Lung (tissue), 12 donors: Measurements from ENCODE around the gene ARL11. TPM values are rescaled to one million over a fixed set of nuclear protein-coding genes. Genes with fewer than 3 reads are reported as not detected.
"Not testable (repeated sequence)": the region's sequence is repeated elsewhere in the genome, so short reads cannot be mapped to it uniquely, and the experiment has no call there.

Source experiments
- ATAC-seq: fragments of 200-7000 bp; cut with Tn5 transposase; one replicate; pipeline ENCODE4 v1.9.1; 2020; ENCODE audit warnings: moderate number of reproducible peaks; ENCODE audit not compliant: insufficient read depth, low FRiP score
- DNase-seq, 3 donors: peaks; one replicate each; pipeline ENCODE4 v3.0.0-alpha.2; 2013 to 2017
- H3K27ac ChIP-seq, 2 donors: one replicate each; pipeline ENCODE4 v1.5.1; 2013; ENCODE audit warnings: mild to moderate bottlenecking in 2 of 2, moderate library complexity in 2 of 2, control low read depth in 1 of 2, inconsistent platforms in 1 of 2, low read depth in 1 of 2, low read length in 1 of 2
- H3K27me3 ChIP-seq, 3 donors: one replicate each; pipeline ENCODE4 v1.5.1; 2013; ENCODE audit warnings: low read length in 2 of 3; ENCODE audit not compliant: control insufficient read depth in 3 of 3, insufficient read depth in 3 of 3
- H3K36me3 ChIP-seq, 4 donors: one replicate each; pipeline ENCODE4 v1.5.1; 2013; ENCODE audit warnings: low read length in 4 of 4, mild to moderate bottlenecking in 1 of 4, moderate library complexity in 1 of 4; ENCODE audit not compliant: control insufficient read depth in 4 of 4, insufficient read depth in 4 of 4
- H3K4me1 ChIP-seq, 5 donors: one replicate each; pipeline ENCODE4 v1.5.1; 2013; ENCODE audit warnings: low read length in 5 of 5, mild to moderate bottlenecking in 2 of 5, moderate library complexity in 1 of 5; ENCODE audit not compliant: control insufficient read depth in 5 of 5, insufficient read depth in 5 of 5
- H3K4me3 ChIP-seq: one replicate; pipeline ENCODE4 v1.5.1; 2013; ENCODE audit warnings: mild to moderate bottlenecking, control low read depth, moderate library complexity
- H3K9ac ChIP-seq, 2 donors: one replicate each; pipeline ENCODE4 v1.5.1; 2013; ENCODE audit warnings: low read length in 2 of 2, control low read depth in 1 of 2; ENCODE audit not compliant: insufficient read depth in 1 of 2
- H3K9me3 ChIP-seq, 4 donors: one replicate each; pipeline ENCODE4 v1.5.1; 2013; ENCODE audit warnings: low read length in 3 of 4, mild to moderate bottlenecking in 1 of 4, moderate library complexity in 1 of 4; ENCODE audit not compliant: control insufficient read depth in 4 of 4, insufficient read depth in 3 of 4
- CTCF ChIP-seq: IDR thresholded peaks from 2 replicates; pipeline ENCODE4 v1.5.1; 2012; ENCODE audit warnings: mild to moderate bottlenecking; ENCODE audit errors: control extremely low read depth, extremely low read depth
- WGBS, 2 donors: extraction: QIAGEN DNeasy Blood & Tissue Kit; methylation state at CpG; one replicate each; pipeline ENCODE4 v1.1.7; 2013; 5-methylcytosine and 5-hydroxymethylcytosine counted together
- polyA plus RNA-seq, 2 donors: library from polyadenylated mRNA; stranded (reverse); fragments of 200-250 nt; gene quantifications; one replicate each; pipeline ENCODE4 v1.2.1, GENCODE V29; 2013
- total RNA-seq, 2 donors: library from RNA; depleted of rRNA in 1 of 2; stranded (reverse); fragments of >200 nt in 1 of 2; gene quantifications; one replicate each; pipeline ENCODE4 v1.2.1, GENCODE V29; 2014 to 2021
- donor health status: control.
- donor health status: control.
- donor health status: Bipolar disorder and iron deficiency.
- donor health status: healthy.
- donor health status: DM: yes; HTN: yes; CAD: no.

ARL11 gene
- total and polyA plus RNA-seq, 4 donors, result 1.1 to 8.9 (median 4.4) TPM

- TF ChIP-seq CTCF, result no peak
- ATAC-seq (no peak), DNase-seq (no peak)
- Histone ChIP-seq H3K36me3 (no peaks in the 10 kb centered on the region), H3K9me3 (no peaks in the 10 kb centered on the region), H3K27me3 (no peaks in the 10 kb centered on the region), H3K27ac (no peak overlapping the region), H3K9ac (no peak overlapping the region), H3K4me1 (peaks cover 0 to 2% (median 0%) of the 10 kb centered on the region in 5 donors), H3K4me3 (no peak overlapping the region)
- 44 to 55% methylated on average over 2 of the region's 2 CpGs for WGBS, 2 donors
These were observed 32.1 kb upstream of the ARL11 start for GRCh38 chr13:49596221-49596620.

GRCh38 chr13:49597043-49597641 is 31.2 kb upstream of the ARL11 start:
- Histone ChIP-seq H3K36me3 (no peaks in the 10 kb centered on the region), H3K27ac (no peak overlapping the region), H3K9me3 (no peaks in the 10 kb centered on the region), H3K4me1 (peaks cover 0 to 2% (median 0%) of the 10 kb centered on the region in 5 donors), H3K9ac (no peak overlapping the region), H3K4me3 (no peak overlapping the region), H3K27me3 (no peaks in the 10 kb centered on the region)
- DNase-seq (no peak), ATAC-seq (no peak)
- WGBS, 2 donors, result 75 to 80% methylated on average over 11 of the region's 11 CpGs
- no peak for TF ChIP-seq CTCF

GRCh38 chr13:49602005-49602404 is 26.3 kb upstream of the ARL11 start:
- H3K9ac ChIP-seq, result no peak overlapping the region
- ATAC-seq (no peak), DNase-seq (no peak)
- H3K27me3 ChIP-seq, result no peaks in the 10 kb centered on the region
- peaks cover 0 to 2% (median 0%) of the 10 kb centered on the region in 5 donors for H3K4me1 ChIP-seq
- no peak for TF ChIP-seq CTCF
- H3K9me3 ChIP-seq, result no peaks in the 10 kb centered on the region
- no peak overlapping the region for H3K4me3 ChIP-seq
- 88 to 94% methylated on average over 1 of the region's 1 CpG for WGBS, 2 donors
- H3K36me3 ChIP-seq, result no peaks in the 10 kb centered on the region
- H3K27ac ChIP-seq, result no peak overlapping the region

- WGBS, 2 donors, result 96 to 97% methylated on average over 7 of the region's 7 CpGs
- not testable (repeated sequence) for H3K4me3 ChIP-seq, H3K27me3 ChIP-seq, H3K4me1 ChIP-seq, H3K36me3 ChIP-seq, DNase-seq, H3K9me3 ChIP-seq, H3K9ac ChIP-seq, ATAC-seq, H3K27ac ChIP-seq
These were observed 25.7 kb upstream of the ARL11 start for GRCh38 chr13:49602615-49603014.
